Upper lobe of left lung (tissue), 6 donors: ENCODE measurements around the gene DAPL1. TPM values are rescaled to one million over a fixed set of nuclear protein-coding genes. Genes with fewer than 3 reads are reported as not detected.

Experiments used
- ATAC-seq, 2 donors: fragments of 200-7000 bp; cut with Tn5 transposase; one replicate each; pipeline ENCODE4 v1.9.1; 2022; ENCODE audit warnings: mild to moderate bottlenecking in 2 of 2, moderate library complexity in 2 of 2; ENCODE audit not compliant: low FRiP score in 2 of 2
- DNase-seq, 2 donors: peaks; one replicate each; pipeline ENCODE4 v3.0.0-alpha.2; 2019 to 2020
- H3K27ac ChIP-seq, 4 donors: fragments of 200-600 bp; sonication (generic); one replicate each; pipeline ENCODE4 v1.5.1; 2016 to 2019
- H3K27me3 ChIP-seq, 4 donors: fragments of 200-600 bp; sonication (generic); one replicate each; pipeline ENCODE4 v1.5.1; 2017 to 2019
- H3K36me3 ChIP-seq, 4 donors: fragments of 200-600 bp; sonication (generic); one replicate each; pipeline ENCODE4 v1.5.1; 2016 to 2019
- H3K4me1 ChIP-seq, 4 donors: fragments of 200-600 bp; sonication (generic); one replicate each; pipeline ENCODE4 v1.5.1; 2018 to 2019
- H3K4me3 ChIP-seq, 4 donors: fragments of 200-600 bp; sonication (generic); one replicate each; pipeline ENCODE4 v1.5.1; 2017 to 2019; ENCODE audit warnings: mild to moderate bottlenecking in 2 of 4, moderate library complexity in 1 of 4
- H3K9me3 ChIP-seq, 4 donors: fragments of 200-600 bp; sonication (generic); one replicate each; pipeline ENCODE4 v1.5.1; 2018 to 2019
- EP300 ChIP-seq, 4 donors: sonication (generic); formaldehyde crosslinking; IDR thresholded peaks; one replicate each; pipeline ENCODE4 v1.5.1; 2017; ENCODE audit warnings: antibody characterized with exemption in 4 of 4, control low read depth in 2 of 4
- POLR2A ChIP-seq, 4 donors: fragments of 450-650 bp; IDR thresholded peaks; one replicate each; pipeline ENCODE4 v1.5.1; 2016 to 2017; ENCODE audit warnings: antibody characterized with exemption in 4 of 4, mild to moderate bottlenecking in 2 of 4
- POLR2AphosphoS5 ChIP-seq, 2 donors: sonication (generic); formaldehyde crosslinking; IDR thresholded peaks; one replicate each; pipeline ENCODE4 v1.5.1; 2017; ENCODE audit warnings: antibody characterized with exemption in 2 of 2
- WGBS, 2 donors: methylation state at CpG; one replicate each; pipeline ENCODE4 v1.1.5; 2017 to 2018; 5-methylcytosine and 5-hydroxymethylcytosine counted together
- total RNA-seq, 6 donors: library from RNA; depleted of rRNA in 4 of 6; stranded (reverse); fragments of >200 nt in 4 of 6; gene quantifications; one replicate each; pipeline versions ENCODE4 v1.1.0 to v1.2.1, GENCODE V29; 2016 to 2021
- TF ChIP-seq, protein P1 (sequence below), 6 experiments: fragments of 450-650 bp in 4 of 6; fragments of 200-600 bp in 2 of 6; sonication (generic) in 2 of 6; IDR thresholded peaks; one replicate each; pipeline ENCODE4 v1.5.1; 2016 to 2019; ENCODE audit warnings: antibody characterized with exemption in 6 of 6
- donor health status: DM: no; HTN: no; CAD: no; lungs with moderate emphysema.
- donor health status: DM: no; HTN: yes; CAD: no; lungs with severe emphysema.

Gene DAPL1
- total RNA-seq, 6 donors from 2014 or later = 0.43 TPM; not detected in 5

DNA sequence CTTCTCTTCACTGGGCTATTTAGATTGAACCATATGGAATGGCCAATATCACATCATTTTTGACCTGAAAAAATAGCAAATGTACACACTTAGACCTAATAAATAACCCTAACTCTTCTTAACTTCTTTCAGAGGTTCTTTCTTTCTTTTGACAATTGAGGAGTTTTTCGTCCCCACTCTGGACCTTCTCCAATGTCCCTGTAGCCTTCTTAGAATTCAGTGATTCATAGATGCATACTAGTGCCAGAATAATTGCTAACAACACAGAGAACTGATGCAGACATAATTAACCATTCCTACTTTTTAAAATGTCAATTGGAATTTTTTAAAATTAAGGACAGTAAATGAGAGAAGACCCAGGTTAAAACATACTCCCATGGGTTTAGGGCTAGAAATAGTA lies 20.0 kb downstream of the DAPL1 start:
- 87 to 92% methylated on average over 1 of the region's 1 CpG for WGBS, 2 donors
- Histone ChIP-seq H3K27ac (no peak overlapping the region), H3K9me3 (no peaks in the 10 kb centered on the region), H3K4me1 (no peaks in the 10 kb centered on the region), H3K4me3 (no peak overlapping the region), H3K27me3 (no peaks in the 10 kb centered on the region), H3K36me3 (no peaks in the 10 kb centered on the region)
- TF ChIP-seq EP300 (IDR thresholded peaks at IDR 0.05) = no peak
- TF ChIP-seq, protein P1, sequence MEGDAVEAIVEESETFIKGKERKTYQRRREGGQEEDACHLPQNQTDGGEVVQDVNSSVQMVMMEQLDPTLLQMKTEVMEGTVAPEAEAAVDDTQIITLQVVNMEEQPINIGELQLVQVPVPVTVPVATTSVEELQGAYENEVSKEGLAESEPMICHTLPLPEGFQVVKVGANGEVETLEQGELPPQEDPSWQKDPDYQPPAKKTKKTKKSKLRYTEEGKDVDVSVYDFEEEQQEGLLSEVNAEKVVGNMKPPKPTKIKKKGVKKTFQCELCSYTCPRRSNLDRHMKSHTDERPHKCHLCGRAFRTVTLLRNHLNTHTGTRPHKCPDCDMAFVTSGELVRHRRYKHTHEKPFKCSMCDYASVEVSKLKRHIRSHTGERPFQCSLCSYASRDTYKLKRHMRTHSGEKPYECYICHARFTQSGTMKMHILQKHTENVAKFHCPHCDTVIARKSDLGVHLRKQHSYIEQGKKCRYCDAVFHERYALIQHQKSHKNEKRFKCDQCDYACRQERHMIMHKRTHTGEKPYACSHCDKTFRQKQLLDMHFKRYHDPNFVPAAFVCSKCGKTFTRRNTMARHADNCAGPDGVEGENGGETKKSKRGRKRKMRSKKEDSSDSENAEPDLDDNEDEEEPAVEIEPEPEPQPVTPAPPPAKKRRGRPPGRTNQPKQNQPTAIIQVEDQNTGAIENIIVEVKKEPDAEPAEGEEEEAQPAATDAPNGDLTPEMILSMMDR (IDR thresholded peaks at IDR 0.05) = no peak
- no peak for TF ChIP-seq POLR2A (IDR thresholded peaks at IDR 0.05)
- TF ChIP-seq POLR2AphosphoS5 (IDR thresholded peaks at IDR 0.05) = no peak
- ATAC-seq = no peak
- DNase-seq = no peak

DNA sequence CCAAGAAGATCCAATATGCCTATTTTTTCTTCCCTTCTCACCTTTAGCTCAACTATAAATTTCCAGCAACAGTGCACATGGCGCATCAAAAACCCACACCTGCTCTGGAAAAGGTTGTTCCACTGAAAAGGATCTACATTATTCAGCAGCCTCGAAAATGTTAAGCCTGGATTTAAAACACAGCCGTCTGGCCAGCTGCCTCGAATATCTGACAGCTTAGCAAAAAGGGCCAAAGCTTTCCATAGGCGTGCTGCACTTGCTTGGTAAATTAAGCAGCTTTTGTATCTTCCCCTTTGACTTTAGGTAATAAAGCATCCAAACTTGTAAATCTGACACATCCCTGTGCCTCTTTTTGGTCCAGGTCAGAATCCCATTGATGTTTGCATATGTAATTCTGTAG lies 20.5 kb downstream of the DAPL1 start:
- ATAC-seq (no peak), DNase-seq (no peak)
- Histone ChIP-seq H3K4me3 (no peak overlapping the region), H3K27me3 (no peaks in the 10 kb centered on the region), H3K36me3 (no peaks in the 10 kb centered on the region), H3K27ac (no peak overlapping the region), H3K4me1 (no peaks in the 10 kb centered on the region), H3K9me3 (no peaks in the 10 kb centered on the region)
- TF ChIP-seq POLR2A (IDR thresholded peaks at IDR 0.05) (no peak), EP300 (IDR thresholded peaks at IDR 0.05) (no peak), POLR2AphosphoS5 (IDR thresholded peaks at IDR 0.05) (no peak)
- TF ChIP-seq, protein P1 (IDR thresholded peaks at IDR 0.05) = no peak
- 62 to 86% methylated on average over 5 of the region's 5 CpGs for WGBS, 2 donors

DNA sequence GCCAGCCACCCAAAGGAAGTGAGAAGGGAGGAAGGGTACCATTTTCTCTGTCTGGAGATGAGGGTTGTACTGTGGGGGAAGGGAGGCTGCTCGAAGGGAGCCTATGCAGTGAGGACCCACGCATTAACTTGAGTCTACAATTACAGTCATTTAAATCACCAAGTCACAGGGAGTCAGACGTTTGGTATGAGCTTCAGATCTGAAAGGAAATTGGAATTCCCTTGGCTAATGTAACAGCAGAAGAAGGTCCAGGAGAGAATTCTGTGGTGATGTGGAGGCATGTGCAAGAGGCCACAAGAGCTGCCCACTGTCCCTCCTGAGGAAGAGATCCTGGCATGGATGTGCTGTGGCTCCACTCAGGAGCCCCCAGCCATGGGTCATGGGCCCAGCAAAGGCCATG lies 22.5 kb downstream of the DAPL1 start:
- WGBS, 2 donors = 73 to 79% methylated on average over 3 of the region's 3 CpGs
- H3K4me3 ChIP-seq = no peak overlapping the region
- no peak overlapping the region for H3K27ac ChIP-seq
- H3K4me1 ChIP-seq = no peaks in the 10 kb centered on the region
- no peak for DNase-seq
- H3K9me3 ChIP-seq = no peaks in the 10 kb centered on the region
- no peaks in the 10 kb centered on the region for H3K36me3 ChIP-seq
- no peak for ATAC-seq
- H3K27me3 ChIP-seq = no peaks in the 10 kb centered on the region
- TF ChIP-seq, protein P1 (IDR thresholded peaks at IDR 0.05) = no peak
- TF ChIP-seq EP300 (IDR thresholded peaks at IDR 0.05) = no peak
- TF ChIP-seq POLR2A (IDR thresholded peaks at IDR 0.05) = no peak
- no peak for TF ChIP-seq POLR2AphosphoS5 (IDR thresholded peaks at IDR 0.05)

DNA sequence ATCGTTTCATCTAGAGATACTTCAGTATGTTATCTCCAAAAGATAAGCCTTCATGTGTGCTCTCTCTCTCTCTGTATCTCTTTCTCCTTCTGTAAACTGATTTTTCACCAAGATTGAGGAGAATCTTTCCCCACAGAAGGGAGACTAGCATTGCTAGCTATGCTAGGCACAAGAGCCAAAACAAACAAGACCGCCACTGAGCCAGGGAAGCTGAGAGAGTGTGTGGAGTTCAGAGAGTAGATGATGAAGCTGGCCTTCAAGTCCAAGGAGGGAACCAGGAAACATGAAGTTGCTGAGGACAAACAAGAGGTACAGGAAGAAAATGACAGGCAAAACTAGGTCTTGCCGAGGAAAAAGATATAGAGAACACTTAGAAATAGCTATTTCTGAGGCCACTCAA lies 23.4 kb downstream of the DAPL1 start:
- TF ChIP-seq, protein P1 (IDR thresholded peaks at IDR 0.05) = no peak
- TF ChIP-seq POLR2AphosphoS5 (IDR thresholded peaks at IDR 0.05) (no peak), EP300 (IDR thresholded peaks at IDR 0.05) (no peak), POLR2A (IDR thresholded peaks at IDR 0.05) (no peak)
- no peak for ATAC-seq

DNA sequence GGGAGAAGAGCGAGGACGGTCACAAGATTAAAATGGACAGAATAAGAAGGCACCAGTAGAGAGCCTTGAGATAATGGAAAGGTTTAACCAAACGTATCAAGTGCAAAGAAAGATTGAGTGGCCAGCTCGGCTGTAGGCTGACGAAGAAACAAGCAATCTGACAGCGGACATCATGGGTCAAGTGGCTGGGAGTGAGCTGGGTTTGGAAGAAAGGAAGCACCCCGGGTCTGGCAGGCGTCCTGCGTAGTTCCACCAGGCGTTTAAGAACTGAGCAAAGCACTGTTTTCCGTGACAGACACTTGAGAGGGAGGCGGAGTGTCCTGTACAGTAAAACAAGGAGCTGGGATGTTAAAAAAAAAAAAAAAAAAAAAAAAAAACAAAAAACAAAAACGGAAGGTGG lies 27.1 kb downstream of the DAPL1 start:
- H3K9me3 ChIP-seq = no peaks in the 10 kb centered on the region
- H3K27ac ChIP-seq = no peak overlapping the region
- TF ChIP-seq POLR2A (IDR thresholded peaks at IDR 0.05) = no peak
- TF ChIP-seq, protein P1 (IDR thresholded peaks at IDR 0.05) = no peak
- TF ChIP-seq EP300 (IDR thresholded peaks at IDR 0.05) = no peak
- TF ChIP-seq POLR2AphosphoS5 (IDR thresholded peaks at IDR 0.05) = no peak
- WGBS, 2 donors = 49 to 52% methylated on average over 13 of the region's 13 CpGs
- H3K4me1 ChIP-seq = no peaks in the 10 kb centered on the region
- H3K4me3 ChIP-seq = no peak overlapping the region
- H3K36me3 ChIP-seq = no peaks in the 10 kb centered on the region
- H3K27me3 ChIP-seq = no peaks in the 10 kb centered on the region
- DNase-seq = no peak
- no peak for ATAC-seq

More for the DNA sequence above, 23.4 kb downstream of the DAPL1 start:
- H3K4me3 ChIP-seq = no peak overlapping the region
- H3K36me3 ChIP-seq = no peaks in the 10 kb centered on the region
- no peak for DNase-seq
- no peaks in the 10 kb centered on the region for H3K27me3 ChIP-seq
- WGBS, 2 donors = 54 to 61% methylated on average over 3 of the region's 3 CpGs
- no peaks in the 10 kb centered on the region for H3K4me1 ChIP-seq
- H3K27ac ChIP-seq = no peak overlapping the region
- no peaks in the 10 kb centered on the region for H3K9me3 ChIP-seq
